Brain pericyte (primary cell): Measurements from ENCODE around the gene GSX2.

Source experiments
- DNase-seq: peaks from one replicate; pipeline ENCODE4 v3.0.0-alpha.2; 2012; ENCODE audit warnings: low read depth, low spot score

GSX2 gene

GRCh38 chr4:54077812-54078211 is 22.2 kb upstream of the GSX2 start:
- DNase-seq, result no peak

GRCh38 chr4:54082168-54082567 is 17.8 kb upstream of the GSX2 start:
- peak; percentile 93 for DNase-seq

GRCh38 chr4:54085284-54085683 is 14.7 kb upstream of the GSX2 start:
- DNase-seq, result peak; percentile 52

GRCh38 chr4:54089875-54090274 is 10.1 kb upstream of the GSX2 start:
- no peak for DNase-seq

GRCh38 chr4:54090404-54090803 is 9.6 kb upstream of the GSX2 start:
- DNase-seq, result no peak

- DNase-seq, result no peak
Observed at GRCh38 chr4:54090804-54091623, 8.9 kb upstream of the GSX2 start.

- DNase-seq, result no peak
Observed at GRCh38 chr4:54091637-54092404, 8.1 kb upstream of the GSX2 start.

GRCh38 chr4:54092405-54093323 is 7.3 kb upstream of the GSX2 start:
- DNase-seq, result no peak

GRCh38 chr4:54093324-54094240 is 6.4 kb upstream of the GSX2 start:
- DNase-seq, result no peak

GRCh38 chr4:54094451-54094850 is 5.5 kb upstream of the GSX2 start:
- no peak for DNase-seq

GRCh38 chr4:54095110-54095825 is 4.7 kb upstream of the GSX2 start:
- no peak for DNase-seq

GRCh38 chr4:54096295-54096962 is 3.5 kb upstream of the GSX2 start:
- no peak for DNase-seq

- DNase-seq, result no peak
Observed at GRCh38 chr4:54097152-54097551, 2.8 kb upstream of the GSX2 start.

GRCh38 chr4:54098375-54098774 is 1.6 kb upstream of the GSX2 start:
- DNase-seq, result no peak

GRCh38 chr4:54099287-54099747 is 646 bp upstream of the GSX2 start:
- DNase-seq, result no peak

GRCh38 chr4:54100595-54101189 is 729 bp downstream of the GSX2 start:
- no peak for DNase-seq

GRCh38 chr4:54101190-54102041 is 1.5 kb downstream of the GSX2 start:
- DNase-seq, result no peak

- no peak for DNase-seq
Observed at GRCh38 chr4:54102531-54103106, 2.7 kb downstream of the GSX2 start.
